Heart left ventricle (tissue), 13 donors: ENCODE results near the gene CRYM.

ENCODE experiments used
- POLR2A ChIP-seq, 2 donors: fragments of 450-650 bp; IDR thresholded peaks; one replicate each; pipeline ENCODE4 v1.6.1; 2017; ENCODE audit warnings: antibody characterized with exemption in 2 of 2, mild to moderate bottlenecking in 2 of 2, moderate library complexity in 2 of 2
- TF ChIP-seq, protein P1 (sequence below), 12 donors: fragments of 200-600 bp; sonication (generic) in 4 of 12; IDR thresholded peaks; one replicate each; pipeline versions ENCODE4 v1.5.0 to v1.8.0; 2018 to 2022; ENCODE audit warnings: antibody characterized with exemption in 12 of 12, mild to moderate bottlenecking in 5 of 12
- donor health status: ischemic (EF 13 %, LVEDD 7.1; RV severe dilation, severe dysfunction).
- donor health status: DM: no; HTN: yes; CAD: no.
- donor health status: DM: no; HTN: no; CAD: no.
- donor health status: ischemic (EF 25% LVEDD 6.9; RV normal size, moderate dysfunction).
- donor health status: ischemic (EF 25% LVEDD 5.7; RV mildly dilated, moderate dysfunction).
- donor health status: ischemic (EF 35%, LVEDD 5.7; RV mildly dilated, moderate dysfunction).
- donor health status: nonischemic (EF 11% LVEDD 7.7; RV severe dilation, severe dysfunction).
- donor health status: DM: yes; HTN: yes; CAD: no.
- donor health status: PGD.
- donor health status: ischemic (EF 29% LVEDD 5.4; RV normal size, mild dysfunction).
- donor health status: nonischemic (EF 23%, LVEDD 6.1; RV moderate dilation, normal function).

DNA sequence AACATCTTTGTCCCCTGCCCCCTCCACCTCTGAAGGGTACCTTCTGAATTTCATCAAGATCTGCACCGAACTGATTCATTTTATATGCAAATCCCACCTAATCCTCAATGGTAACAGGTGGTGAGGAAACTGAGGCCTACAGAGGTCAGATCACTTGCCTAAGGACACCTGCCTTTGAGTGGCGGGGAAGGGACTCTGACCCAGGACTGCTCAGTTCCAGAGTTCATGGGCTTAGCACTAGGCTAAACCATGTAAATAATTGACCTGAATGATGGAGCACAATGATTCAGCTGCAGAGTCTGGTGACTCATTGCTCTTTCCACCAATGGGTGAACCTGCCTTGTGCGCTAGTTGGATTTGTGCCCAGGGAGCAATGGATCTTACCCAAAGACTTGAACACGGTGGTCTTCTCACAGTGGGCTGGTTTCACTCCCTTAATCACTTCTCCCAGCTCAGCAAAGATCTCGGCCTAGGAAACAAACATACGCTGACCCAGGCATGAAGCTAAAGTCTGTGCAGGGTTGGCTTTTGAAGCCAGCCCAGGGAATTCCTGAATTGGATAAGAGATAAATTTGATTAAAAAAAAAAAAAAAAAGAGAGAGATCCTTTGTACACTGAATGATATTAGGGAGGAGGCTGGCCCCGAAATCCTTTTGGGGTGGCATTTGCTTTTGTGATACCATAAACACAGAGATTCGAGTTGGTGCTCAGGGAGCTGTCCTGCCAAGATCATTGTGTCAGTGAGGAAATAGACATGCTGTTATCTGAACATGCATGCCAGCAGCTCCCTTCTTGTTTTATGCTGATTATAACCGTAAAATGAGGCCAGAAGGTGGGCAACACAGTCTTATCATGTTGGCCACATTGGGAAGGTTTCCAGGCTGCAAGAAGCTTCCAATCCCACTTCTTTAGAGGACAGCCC, 17.0 kb downstream of the CRYM start:
- TF ChIP-seq POLR2A (IDR thresholded peaks at IDR 0.05) = no peak
- TF ChIP-seq, protein P1, sequence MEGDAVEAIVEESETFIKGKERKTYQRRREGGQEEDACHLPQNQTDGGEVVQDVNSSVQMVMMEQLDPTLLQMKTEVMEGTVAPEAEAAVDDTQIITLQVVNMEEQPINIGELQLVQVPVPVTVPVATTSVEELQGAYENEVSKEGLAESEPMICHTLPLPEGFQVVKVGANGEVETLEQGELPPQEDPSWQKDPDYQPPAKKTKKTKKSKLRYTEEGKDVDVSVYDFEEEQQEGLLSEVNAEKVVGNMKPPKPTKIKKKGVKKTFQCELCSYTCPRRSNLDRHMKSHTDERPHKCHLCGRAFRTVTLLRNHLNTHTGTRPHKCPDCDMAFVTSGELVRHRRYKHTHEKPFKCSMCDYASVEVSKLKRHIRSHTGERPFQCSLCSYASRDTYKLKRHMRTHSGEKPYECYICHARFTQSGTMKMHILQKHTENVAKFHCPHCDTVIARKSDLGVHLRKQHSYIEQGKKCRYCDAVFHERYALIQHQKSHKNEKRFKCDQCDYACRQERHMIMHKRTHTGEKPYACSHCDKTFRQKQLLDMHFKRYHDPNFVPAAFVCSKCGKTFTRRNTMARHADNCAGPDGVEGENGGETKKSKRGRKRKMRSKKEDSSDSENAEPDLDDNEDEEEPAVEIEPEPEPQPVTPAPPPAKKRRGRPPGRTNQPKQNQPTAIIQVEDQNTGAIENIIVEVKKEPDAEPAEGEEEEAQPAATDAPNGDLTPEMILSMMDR (IDR thresholded peaks at IDR 0.05) = no peak
